Mesenchymal stem cell (in vitro differentiated cells and primary cell): ENCODE results near the gene TSHZ1.

Experiments used
- DNase-seq: peaks from one replicate; pipeline ENCODE4 v3.0.0-alpha.2; 2013
- H2AFZ ChIP-seq: one replicate; pipeline ENCODE4 v1.6.1; 2013; ENCODE audit warnings: low read depth, mild to moderate bottlenecking, control low read depth, inconsistent platforms, low read length, moderate library complexity
- H2AK5ac ChIP-seq: 2 replicates; pipeline ENCODE4 v1.6.1; 2013; ENCODE audit warnings: low read length, moderate library complexity, mild to moderate bottlenecking, inconsistent platforms; ENCODE audit not compliant: severe bottlenecking
- H2BK120ac ChIP-seq: one replicate; pipeline ENCODE4 v1.6.1; 2013; ENCODE audit warnings: low read depth, mild to moderate bottlenecking, inconsistent platforms, low read length, moderate library complexity
- H2BK12ac ChIP-seq, 2 experiments: one replicate each; pipeline ENCODE4 v1.6.1; 2013; ENCODE audit warnings: inconsistent platforms in 2 of 2, low read length in 2 of 2, mild to moderate bottlenecking in 2 of 2, moderate library complexity in 2 of 2, control low read depth in 1 of 2
- H2BK15ac ChIP-seq: one replicate; pipeline ENCODE4 v1.6.1; 2013; ENCODE audit warnings: mild to moderate bottlenecking, low read depth, inconsistent platforms; ENCODE audit not compliant: poor library complexity, severe bottlenecking
- H2BK5ac ChIP-seq: 2 replicates; pipeline ENCODE4 v1.6.1; 2013; ENCODE audit warnings: low read depth, mild to moderate bottlenecking, low read length, control low read depth, inconsistent platforms; ENCODE audit not compliant: poor library complexity, severe bottlenecking
- H3K14ac ChIP-seq, 2 experiments: one replicate each; pipeline ENCODE4 v1.6.1; 2013; ENCODE audit warnings: inconsistent platforms in 2 of 2, low read length in 2 of 2, control low read depth in 1 of 2, mild to moderate bottlenecking in 1 of 2, moderate library complexity in 1 of 2
- H3K18ac ChIP-seq, 2 experiments: one replicate each; pipeline ENCODE4 v1.6.1; 2013; ENCODE audit warnings: inconsistent platforms in 2 of 2, low read length in 2 of 2, control low read depth in 1 of 2, low read depth in 1 of 2, mild to moderate bottlenecking in 1 of 2
- H3K23ac ChIP-seq, 2 experiments: one replicate each; pipeline ENCODE4 v1.6.1; 2013; ENCODE audit warnings: inconsistent platforms in 2 of 2, low read length in 2 of 2, mild to moderate bottlenecking in 2 of 2, moderate library complexity in 2 of 2, control low read depth in 1 of 2
- H3K27ac ChIP-seq: 2 replicates; pipeline ENCODE4 v1.5.1; 2013; ENCODE audit warnings: mild to moderate bottlenecking, moderate library complexity, low read length, control low read depth, inconsistent platforms; ENCODE audit not compliant: poor library complexity, severe bottlenecking
- H3K27me3 ChIP-seq, 2 experiments: 2 replicates each; pipeline versions ENCODE4 v1.6.1 to v1.7.0; 2013; ENCODE audit warnings: low read length in 2 of 2, mild to moderate bottlenecking in 2 of 2, moderate library complexity in 2 of 2, control low read depth in 1 of 2, inconsistent platforms in 1 of 2; ENCODE audit not compliant: control insufficient read depth in 1 of 2, insufficient read depth in 1 of 2
- H3K36me3 ChIP-seq, 2 experiments: 2 replicates each; pipeline versions ENCODE4 v1.6.1 to v1.7.0; 2013; ENCODE audit warnings: low read length in 2 of 2, control low read depth in 1 of 2, inconsistent platforms in 1 of 2, low read depth in 1 of 2, mild to moderate bottlenecking in 1 of 2; ENCODE audit not compliant: insufficient read depth in 2 of 2, control insufficient read depth in 1 of 2
- H3K4ac ChIP-seq, 2 experiments: one replicate each; pipeline ENCODE4 v1.6.1; 2013; ENCODE audit warnings: inconsistent platforms in 2 of 2, low read length in 2 of 2, mild to moderate bottlenecking in 2 of 2, moderate library complexity in 2 of 2, control low read depth in 1 of 2, low read depth in 1 of 2
- H3K4me1 ChIP-seq: 2 replicates; pipeline ENCODE4 v1.6.1; 2013; ENCODE audit warnings: low read depth, low read length, control low read depth; ENCODE audit not compliant: control insufficient read depth, insufficient read depth
- H3K4me2 ChIP-seq: 2 replicates; pipeline ENCODE4 v1.6.1; 2013; ENCODE audit warnings: low read length, mild to moderate bottlenecking, inconsistent platforms; ENCODE audit not compliant: poor library complexity, severe bottlenecking
- H3K4me3 ChIP-seq, 2 experiments: 2 replicates each; pipeline versions ENCODE4 v1.5.1 to v1.7.0; 2013; ENCODE audit warnings: low read length in 2 of 2, mild to moderate bottlenecking in 2 of 2, control low read depth in 1 of 2, low read depth in 1 of 2; ENCODE audit not compliant: insufficient read depth in 1 of 2
- H3K79me1 ChIP-seq: replicated peaks from 2 replicates; pipeline ENCODE4 v1.6.1; 2013; ENCODE audit warnings: mild to moderate bottlenecking, control low read depth, low read length, inconsistent platforms; ENCODE audit not compliant: poor library complexity, severe bottlenecking
- H3K9ac ChIP-seq: 2 replicates; pipeline ENCODE4 v1.7.0; 2013; ENCODE audit warnings: mild to moderate bottlenecking, low read length, moderate library complexity
- H3K9me3 ChIP-seq: 2 replicates; pipeline ENCODE4 v1.7.0; 2013; ENCODE audit warnings: mild to moderate bottlenecking, low read length; ENCODE audit not compliant: control insufficient read depth
- H4K8ac ChIP-seq: one replicate; pipeline ENCODE4 v1.6.1; 2013; ENCODE audit warnings: inconsistent platforms, mild to moderate bottlenecking, low read length, moderate library complexity
- H4K91ac ChIP-seq: one replicate; pipeline ENCODE4 v1.6.1; 2013; ENCODE audit warnings: mild to moderate bottlenecking, low read length, inconsistent platforms
- WGBS: methylation state at CpG from one replicate; pipeline ENCODE4 v1.1.7; 2013; ENCODE audit warnings: mixed read lengths; 5-methylcytosine and 5-hydroxymethylcytosine counted together

The TSHZ1 gene

DNA sequence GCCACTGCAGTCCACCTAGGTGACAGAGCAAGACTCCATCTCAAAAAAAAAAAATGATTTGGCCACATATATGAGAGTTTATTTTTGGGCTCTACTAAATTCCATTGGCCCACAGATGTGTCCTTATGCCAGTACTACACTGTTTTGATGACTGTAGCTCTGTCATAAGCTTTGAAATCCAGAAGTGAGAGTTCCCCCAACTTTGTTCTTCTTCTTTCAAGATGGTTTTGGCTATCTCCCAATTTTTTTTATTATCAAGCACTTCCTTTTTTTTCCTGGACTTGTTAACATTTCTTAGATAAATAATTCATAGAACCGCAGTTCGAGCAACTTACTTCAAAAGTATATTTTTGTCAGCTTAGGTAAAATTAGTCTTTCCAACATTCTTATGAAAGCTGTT lies 96.9 kb downstream of the TSHZ1 start:
- no peak overlapping the region for H4K8ac ChIP-seq
- no peaks in the 10 kb centered on the region for H3K79me1 ChIP-seq
- no peaks in the 10 kb centered on the region for H3K36me3 ChIP-seq
- H3K18ac ChIP-seq = no peak overlapping the region
- no peak overlapping the region for H3K4me2 ChIP-seq
- peaks cover 0 to 3% of the 10 kb centered on the region in 2 experiments for H3K27me3 ChIP-seq
- H3K9ac ChIP-seq = no peak overlapping the region
- no peak overlapping the region for H2AFZ ChIP-seq
- no peak overlapping the region for H3K27ac ChIP-seq
- WGBS = no CpG with 5 or more reads among the region's 2 CpGs
- H2BK15ac ChIP-seq = no peak overlapping the region
- H3K4me1 ChIP-seq = no peaks in the 10 kb centered on the region
- H3K4me3 ChIP-seq = no peak overlapping the region
- no peak overlapping the region for H3K14ac ChIP-seq
- peaks cover 11% of the 10 kb centered on the region for H3K9me3 ChIP-seq
- H2AK5ac ChIP-seq = no peak overlapping the region
- no peak overlapping the region for H2BK120ac ChIP-seq
- H3K4ac ChIP-seq = no peak overlapping the region
- H2BK5ac ChIP-seq = no peak overlapping the region
- H2BK12ac ChIP-seq = no peak overlapping the region
- H3K23ac ChIP-seq = no peak overlapping the region
- DNase-seq = no peak
- no peak overlapping the region for H4K91ac ChIP-seq

DNA sequence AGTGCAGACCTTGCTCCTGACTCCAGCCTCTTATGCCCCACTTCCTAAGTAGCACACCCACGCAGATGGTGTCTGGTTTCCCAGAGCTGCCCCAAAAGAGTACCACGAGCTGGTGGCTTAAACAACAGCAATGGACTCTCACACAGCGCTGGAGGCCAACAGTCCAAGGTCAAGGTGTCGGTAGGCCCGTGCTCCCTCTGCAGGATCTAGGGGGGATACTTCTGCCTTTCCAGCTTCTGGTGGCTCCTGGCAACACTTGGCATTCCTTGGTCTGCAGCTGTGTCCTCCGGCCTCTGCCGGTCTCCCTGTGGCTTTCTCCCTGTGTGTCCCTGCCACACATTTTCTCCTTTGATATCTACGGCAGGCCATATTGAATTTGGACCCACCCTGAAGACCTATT lies 99.0 kb downstream of the TSHZ1 start:
- no peak overlapping the region for H2BK15ac ChIP-seq
- H2BK12ac ChIP-seq = no peak overlapping the region
- no peak overlapping the region for H4K91ac ChIP-seq
- DNase-seq = no peak
- H3K36me3 ChIP-seq = no peaks in the 10 kb centered on the region
- H3K79me1 ChIP-seq = no peaks in the 10 kb centered on the region
- no peak overlapping the region for H3K4ac ChIP-seq
- H3K27ac ChIP-seq = no peak overlapping the region
- no peak overlapping the region for H3K9ac ChIP-seq
- no peak overlapping the region for H2AK5ac ChIP-seq
- H3K4me3 ChIP-seq = no peak overlapping the region
- no peak overlapping the region for H3K18ac ChIP-seq
- H3K9me3 ChIP-seq = peaks cover 11% of the 10 kb centered on the region
- H3K23ac ChIP-seq = no peak overlapping the region
- H2BK5ac ChIP-seq = no peak overlapping the region
- no peak overlapping the region for H3K14ac ChIP-seq
- H3K27me3 ChIP-seq = peaks cover 0 to 3% of the 10 kb centered on the region in 2 experiments
- H2AFZ ChIP-seq = no peak overlapping the region
- no peaks in the 10 kb centered on the region for H3K4me1 ChIP-seq
- no peak overlapping the region for H3K4me2 ChIP-seq
- no peak overlapping the region for H4K8ac ChIP-seq
- H2BK120ac ChIP-seq = no peak overlapping the region
- 74% methylated on average over 8 of the region's 8 CpGs for WGBS

DNA sequence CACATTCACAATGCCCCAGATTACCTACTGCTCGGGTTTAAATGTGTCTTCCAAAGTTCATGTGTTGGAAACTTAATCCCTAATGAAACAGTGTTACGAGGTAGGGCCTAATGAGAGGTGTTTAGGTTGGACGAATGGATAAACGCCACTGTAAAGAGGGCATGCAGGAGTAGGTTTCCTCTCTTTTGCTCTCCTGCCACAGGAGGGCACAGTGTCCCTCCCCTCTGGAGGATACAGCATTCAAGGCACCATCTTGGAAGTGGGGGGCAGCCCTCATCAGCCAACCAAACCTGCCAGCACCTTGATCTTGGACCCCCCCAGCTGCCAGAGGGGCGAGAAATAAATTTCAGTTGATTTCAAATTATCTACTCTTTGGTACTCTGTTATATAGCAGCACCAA lies 103.5 kb downstream of the TSHZ1 start:
- Histone ChIP-seq H2BK12ac (no peak overlapping the region), H3K27ac (no peak overlapping the region)
- WGBS = 95% methylated on average over 5 of the region's 5 CpGs

DNA sequence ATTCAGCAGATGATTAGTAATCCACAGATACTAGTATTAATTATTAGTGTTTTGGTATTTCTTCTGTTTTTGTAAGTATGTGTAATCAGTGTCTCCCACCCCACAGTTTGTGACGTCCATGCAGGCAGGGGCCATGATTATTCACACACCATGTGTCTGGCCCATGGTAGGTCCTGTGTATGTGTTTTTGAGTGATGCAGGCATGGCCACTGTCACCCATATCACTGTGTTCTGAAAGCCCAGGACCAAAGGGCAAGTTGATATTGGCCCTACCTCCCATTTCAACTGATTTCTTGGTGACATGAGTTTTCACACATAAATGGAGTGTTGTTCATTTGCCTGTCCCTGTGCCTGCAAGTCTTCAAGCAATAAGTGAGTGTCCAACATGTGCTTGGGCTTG lies 104.0 kb downstream of the TSHZ1 start:
- Histone ChIP-seq H3K14ac (peak overlapping the region in 1 of 2 experiments; percentile 39), H3K4me1 (peaks cover 3% of the 10 kb centered on the region), H3K27ac (no peak overlapping the region), H3K4me3 (no peak overlapping the region), H3K23ac (no peak overlapping the region), H2BK120ac (no peak overlapping the region), H3K4me2 (no peak overlapping the region), H2BK15ac (no peak overlapping the region), H2AK5ac (no peak overlapping the region), H2AFZ (no peak overlapping the region), H2BK5ac (no peak overlapping the region), H3K4ac (no peak overlapping the region), H2BK12ac (no peak overlapping the region), H3K9ac (no peak overlapping the region), H3K27me3 (no peaks in the 10 kb centered on the region), H4K8ac (no peak overlapping the region), H3K9me3 (no peaks in the 10 kb centered on the region), H3K36me3 (no peaks in the 10 kb centered on the region), H3K79me1 (no peaks in the 10 kb centered on the region), H4K91ac (no peak overlapping the region), H3K18ac (no peak overlapping the region)
- 78% methylated on average over 1 of the region's 1 CpG for WGBS
- DNase-seq = no peak

More for the DNA sequence above, 103.5 kb downstream of the TSHZ1 start:
- no peaks in the 10 kb centered on the region for H3K36me3 ChIP-seq
- no peak overlapping the region for H2AFZ ChIP-seq
- no peak overlapping the region for H2BK120ac ChIP-seq
- peaks cover 3% of the 10 kb centered on the region for H3K4me1 ChIP-seq
- no peak overlapping the region for H3K23ac ChIP-seq
- peaks cover 0 to 3% of the 10 kb centered on the region in 2 experiments for H3K27me3 ChIP-seq
- no peak overlapping the region for H2BK15ac ChIP-seq
- H3K18ac ChIP-seq = no peak overlapping the region
- no peaks in the 10 kb centered on the region for H3K9me3 ChIP-seq
- H3K9ac ChIP-seq = no peak overlapping the region
- H3K4me3 ChIP-seq = no peak overlapping the region
- H3K14ac ChIP-seq = no peak overlapping the region
- no peak overlapping the region for H3K4ac ChIP-seq
- no peak overlapping the region for H4K8ac ChIP-seq
- H3K79me1 ChIP-seq = no peaks in the 10 kb centered on the region
- no peak overlapping the region for H4K91ac ChIP-seq
- no peak for DNase-seq
- H2AK5ac ChIP-seq = no peak overlapping the region
- H2BK5ac ChIP-seq = no peak overlapping the region
- H3K4me2 ChIP-seq = no peak overlapping the region
